OCI-LY1 (cell line): ENCODE results near the gene CLCN7.

ENCODE experiments used
- H2AFZ ChIP-seq: fragments of 200-600 bp; sonication (generic), shearing (Covaris generic); 2 replicates; pipeline ENCODE4 v1.6.0; 2014; ENCODE audit warnings: antibody characterized with exemption, mild to moderate bottlenecking, low read length
- H3F3A ChIP-seq: fragments of 200-600 bp; sonication (generic), shearing (Covaris generic); 2 replicates; pipeline ENCODE4 v1.6.0; 2014; ENCODE audit warnings: mild to moderate bottlenecking, antibody characterized with exemption, low read length, moderate library complexity; ENCODE audit not compliant: insufficient read depth
- H3K27ac ChIP-seq: fragments of 200-600 bp; sonication (generic); 2 replicates; pipeline ENCODE4 v1.5.1; 2014; ENCODE audit warnings: low read length, mixed run types, mild to moderate bottlenecking, low read depth; ENCODE audit not compliant: poor library complexity, severe bottlenecking
- H3K27me3 ChIP-seq: fragments of 200-600 bp; sonication (generic); 2 replicates; pipeline ENCODE4 v1.6.0; 2014; ENCODE audit warnings: antibody characterized with exemption, mild to moderate bottlenecking, low read length, moderate library complexity; ENCODE audit not compliant: insufficient read depth
- H3K36me3 ChIP-seq: fragments of 200-600 bp; sonication (generic); 2 replicates; pipeline ENCODE4 v1.6.1; 2014; ENCODE audit warnings: mild to moderate bottlenecking, antibody characterized with exemption, low read length, moderate library complexity, mixed read lengths; ENCODE audit not compliant: insufficient read depth
- H3K4me1 ChIP-seq: fragments of 200-600 bp; sonication (generic); 2 replicates; pipeline ENCODE4 v1.5.1; 2014; ENCODE audit warnings: mild to moderate bottlenecking, low read length, moderate library complexity; ENCODE audit not compliant: insufficient read depth, severe bottlenecking
- H3K4me2 ChIP-seq: fragments of 200-600 bp; sonication (generic), shearing (Covaris generic); 2 replicates; pipeline ENCODE4 v1.6.1; 2014; ENCODE audit warnings: low read length
- H3K4me3 ChIP-seq: fragments of 200-600 bp; sonication (generic); 2 replicates; pipeline ENCODE4 v1.5.1; 2014; ENCODE audit warnings: low read length, low read depth, mild to moderate bottlenecking, mixed read lengths; ENCODE audit not compliant: poor library complexity, severe bottlenecking
- H3K79me2 ChIP-seq: fragments of 200-600 bp; shearing (Covaris generic); 2 replicates; pipeline ENCODE4 v1.6.1; 2016; ENCODE audit warnings: mixed run types, low read length, mixed read lengths; ENCODE audit not compliant: insufficient read depth
- H3K9ac ChIP-seq: fragments of 200-600 bp; sonication (generic), shearing (Covaris generic); 2 replicates; pipeline ENCODE4 v1.6.1; 2014; ENCODE audit warnings: mild to moderate bottlenecking, low read length, mixed read lengths
- H3K9me2 ChIP-seq: fragments of 200-600 bp; sonication (generic), shearing (Covaris generic); 2 replicates; pipeline ENCODE4 v1.6.1; 2014; ENCODE audit warnings: low read depth, mild to moderate bottlenecking, low read length, mixed read lengths
- H3K9me3 ChIP-seq: fragments of 200-600 bp; shearing (Covaris generic); 2 replicates; pipeline ENCODE4 v1.6.1; 2014; ENCODE audit warnings: low read length, mixed read lengths
- H4K20me1 ChIP-seq: fragments of 200-600 bp; sonication (generic), shearing (Covaris generic); 2 replicates; pipeline ENCODE4 v1.6.0; 2016; ENCODE audit warnings: mild to moderate bottlenecking, low read length; ENCODE audit not compliant: insufficient read depth
- EZH2 ChIP-seq: fragments of 200-600 bp; sonication (generic), shearing (Covaris generic); IDR thresholded peaks from 2 replicates; pipeline ENCODE4 v1.8.0; 2017; ENCODE audit warnings: borderline replicate concordance, mixed run types, mild to moderate bottlenecking, antibody characterized with exemption, low read length, moderate library complexity, mixed read lengths
- TF ChIP-seq, protein P1 (sequence below): fragments of 200-600 bp; sonication (generic), shearing (Covaris generic); IDR thresholded peaks from 2 replicates; pipeline ENCODE4 v1.5.1; 2017; ENCODE audit warnings: mild to moderate bottlenecking, antibody characterized with exemption, low read length, moderate library complexity, mixed read lengths

Gene CLCN7

DNA sequence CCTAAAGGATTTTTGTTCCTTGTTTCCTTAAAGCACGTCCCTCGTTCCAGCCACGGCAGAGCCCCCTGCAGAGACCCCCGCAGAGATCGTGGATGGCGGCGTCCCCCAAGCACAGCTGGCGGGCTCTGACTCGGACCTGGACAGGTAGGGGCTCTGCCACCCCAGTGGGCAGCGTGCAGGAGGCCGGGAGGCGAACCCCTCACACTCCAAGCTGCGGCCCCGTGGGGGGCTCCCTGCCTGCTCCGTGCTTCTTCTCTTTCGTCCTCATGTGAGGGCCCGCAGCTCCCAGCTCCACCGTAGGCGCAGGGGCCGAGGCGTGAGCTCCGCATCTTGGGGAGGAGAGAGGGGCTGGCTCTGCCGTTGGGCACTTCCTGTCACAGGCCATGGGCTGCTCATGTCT is 26.8 kb upstream of the CLCN7 start:
- Histone ChIP-seq H3K9me3 (no peaks in the 10 kb centered on the region), H3K79me2 (no peaks in the 10 kb centered on the region), H3F3A (no peaks in the 10 kb centered on the region), H3K9ac (no peak overlapping the region), H3K4me3 (no peak overlapping the region), H4K20me1 (no peaks in the 10 kb centered on the region), H3K4me2 (no peak overlapping the region), H2AFZ (no peak overlapping the region), H3K36me3 (peaks cover 61% of the 10 kb centered on the region), H3K27ac (no peak overlapping the region), H3K9me2 (no peaks in the 10 kb centered on the region), H3K4me1 (no peaks in the 10 kb centered on the region), H3K27me3 (no peaks in the 10 kb centered on the region)
- no peak for TF ChIP-seq EZH2
- TF ChIP-seq, protein P1, sequence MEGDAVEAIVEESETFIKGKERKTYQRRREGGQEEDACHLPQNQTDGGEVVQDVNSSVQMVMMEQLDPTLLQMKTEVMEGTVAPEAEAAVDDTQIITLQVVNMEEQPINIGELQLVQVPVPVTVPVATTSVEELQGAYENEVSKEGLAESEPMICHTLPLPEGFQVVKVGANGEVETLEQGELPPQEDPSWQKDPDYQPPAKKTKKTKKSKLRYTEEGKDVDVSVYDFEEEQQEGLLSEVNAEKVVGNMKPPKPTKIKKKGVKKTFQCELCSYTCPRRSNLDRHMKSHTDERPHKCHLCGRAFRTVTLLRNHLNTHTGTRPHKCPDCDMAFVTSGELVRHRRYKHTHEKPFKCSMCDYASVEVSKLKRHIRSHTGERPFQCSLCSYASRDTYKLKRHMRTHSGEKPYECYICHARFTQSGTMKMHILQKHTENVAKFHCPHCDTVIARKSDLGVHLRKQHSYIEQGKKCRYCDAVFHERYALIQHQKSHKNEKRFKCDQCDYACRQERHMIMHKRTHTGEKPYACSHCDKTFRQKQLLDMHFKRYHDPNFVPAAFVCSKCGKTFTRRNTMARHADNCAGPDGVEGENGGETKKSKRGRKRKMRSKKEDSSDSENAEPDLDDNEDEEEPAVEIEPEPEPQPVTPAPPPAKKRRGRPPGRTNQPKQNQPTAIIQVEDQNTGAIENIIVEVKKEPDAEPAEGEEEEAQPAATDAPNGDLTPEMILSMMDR = no peak

- H3K9me3 ChIP-seq = no peaks in the 10 kb centered on the region
- no peaks in the 10 kb centered on the region for H3K4me1 ChIP-seq
- no peaks in the 10 kb centered on the region for H3K79me2 ChIP-seq
- no peak overlapping the region for H3K4me3 ChIP-seq
- peaks cover 59% of the 10 kb centered on the region for H3K36me3 ChIP-seq
- no peaks in the 10 kb centered on the region for H3K9me2 ChIP-seq
- H3F3A ChIP-seq = no peaks in the 10 kb centered on the region
- H3K9ac ChIP-seq = no peak overlapping the region
- TF ChIP-seq EZH2 = no peak
- TF ChIP-seq, protein P1 = no peak
- no peak overlapping the region for H2AFZ ChIP-seq
- no peak overlapping the region for H3K4me2 ChIP-seq
- H3K27me3 ChIP-seq = no peaks in the 10 kb centered on the region
- H4K20me1 ChIP-seq = no peaks in the 10 kb centered on the region
- no peak overlapping the region for H3K27ac ChIP-seq
These were observed 25.8 kb upstream of the CLCN7 start for GRCh38 chr16:1500465-1501150.

- H3K4me3 ChIP-seq = no peak overlapping the region
- H2AFZ ChIP-seq = no peak overlapping the region
- no peak overlapping the region for H3K4me2 ChIP-seq
- H3K9me3 ChIP-seq = no peaks in the 10 kb centered on the region
- no peak overlapping the region for H3K27ac ChIP-seq
- no peaks in the 10 kb centered on the region for H3F3A ChIP-seq
- H3K36me3 ChIP-seq = peaks cover 63% of the 10 kb centered on the region
- no peaks in the 10 kb centered on the region for H3K9me2 ChIP-seq
- TF ChIP-seq, protein P1 = no peak
- no peak for TF ChIP-seq EZH2
- H3K4me1 ChIP-seq = no peaks in the 10 kb centered on the region
- H3K79me2 ChIP-seq = no peaks in the 10 kb centered on the region
- no peak overlapping the region for H3K9ac ChIP-seq
- no peaks in the 10 kb centered on the region for H3K27me3 ChIP-seq
- H4K20me1 ChIP-seq = no peaks in the 10 kb centered on the region
These were observed 25.1 kb upstream of the CLCN7 start for GRCh38 chr16:1499756-1500464.
